Caco-2 (cell line): ENCODE data around the gene FRMD4B. TPM values are rescaled to one million over a fixed set of nuclear protein-coding genes. Genes with fewer than 3 reads are reported as not detected.

ENCODE experiments used
- BruUV-seq: library from RNA; stranded (reverse); fragments of 400-500 nt; replicated peaks from 2 replicates; lab custom pipeline; 2021; lab: Mats Ljungman, UMichigan
- CTCF ChIA-PET: fragments of 300-600 bp; sonication (Branson Sonifier 250); formaldehyde crosslinking; loops from one replicate; lab custom pipeline; 2022; ENCODE audit warnings: antibody characterized with exemption; lab: Charles Lee
- POLR2A ChIA-PET: fragments of 300-600 bp; sonication (Branson Sonifier 250); formaldehyde crosslinking; loops from one replicate; lab custom pipeline; 2022; ENCODE audit warnings: antibody characterized with exemption; lab: Charles Lee
- DNase-seq, 2 experiments: peaks; one replicate each; pipeline versions ENCODE4 v3.0.0 to v3.0.0-alpha.2; 2020 to 2022
- H3K27me3 ChIP-seq: replicated peaks from 2 replicates; pipeline ENCODE4 v1.6.0; 2011; ENCODE audit warnings: low read length; ENCODE audit not compliant: control insufficient read depth, insufficient read depth
- H3K36me3 ChIP-seq: 2 replicates; pipeline ENCODE4 v1.5.1; 2011; ENCODE audit warnings: low read length; ENCODE audit not compliant: control insufficient read depth, insufficient read depth
- H3K4me1 ChIP-seq: fragments of 250-450 bp; sonication (Bioruptor Pico); 2 replicates; pipeline ENCODE4 v1.5.1; 2020; ENCODE audit warnings: mild to moderate bottlenecking
- H3K4me3 ChIP-seq: 2 replicates; pipeline ENCODE4 v1.5.1; 2011; ENCODE audit warnings: low read depth, mild to moderate bottlenecking, control low read depth, low read length
- H3K9me3 ChIP-seq: fragments of 250-450 bp; sonication (Bioruptor Pico); 2 replicates; pipeline ENCODE4 v1.5.1; 2020; ENCODE audit warnings: mild to moderate bottlenecking, moderate library complexity
- H3K27ac Mint-ChIP-seq: one replicate; pipeline ENCODE4 v1.8.0; 2022; ENCODE audit warnings: mixed read lengths; ENCODE audit not compliant: unreplicated experiment
- H3K27me3 Mint-ChIP-seq: one replicate; pipeline ENCODE4 v1.8.0; 2022; ENCODE audit warnings: mixed read lengths; ENCODE audit not compliant: insufficient read depth, unreplicated experiment
- H3K36me3 Mint-ChIP-seq: one replicate; pipeline ENCODE4 v1.8.0; 2022; ENCODE audit warnings: mild to moderate bottlenecking, mixed read lengths; ENCODE audit not compliant: insufficient read depth, unreplicated experiment
- H3K4me1 Mint-ChIP-seq: one replicate; pipeline ENCODE4 v1.8.0; 2022; ENCODE audit warnings: low read depth, mixed read lengths; ENCODE audit not compliant: unreplicated experiment
- H3K4me3 Mint-ChIP-seq: one replicate; pipeline ENCODE4 v1.8.0; 2022; ENCODE audit warnings: mild to moderate bottlenecking, moderate library complexity, mixed read lengths; ENCODE audit not compliant: unreplicated experiment
- H3K9me3 Mint-ChIP-seq: one replicate; pipeline ENCODE4 v1.8.0; 2022; ENCODE audit warnings: mixed read lengths; ENCODE audit not compliant: unreplicated experiment
- CTCF ChIP-seq, 2 experiments: fragments of 200-600 bp in 1 of 2; IDR thresholded peaks; 1 replicate in 1 of 2; 2 replicates in 1 of 2; pipeline versions ENCODE4 v1.5.1 to v1.8.0; 2011 to 2022; ENCODE audit warnings: antibody characterized with exemption in 1 of 2, control low read depth in 1 of 2, inconsistent platforms in 1 of 2, low read depth in 1 of 2, low read length in 1 of 2, mild to moderate bottlenecking in 1 of 2, moderate library complexity in 1 of 2; ENCODE audit not compliant: insufficient read depth in 1 of 2, severe bottlenecking in 1 of 2, unreplicated experiment in 1 of 2
- intact Hi-C: fragments of 100-400 bp; cut with micrococcal nuclease; formaldehyde crosslinking; loops from one replicate; pipeline ENCODE4 v1.10.0; 2022; ENCODE audit not compliant: unreplicated experiment
- total RNA-seq: library from RNA; stranded (reverse); gene quantifications from 2 replicates; pipeline ENCODE4 v1.2.3, GENCODE V29; 2022

FRMD4B gene
- total RNA-seq, 1 experiment from 2014 or later: 47.5 TPM

- no TSS peak for BruUV-seq
- TF ChIP-seq CTCF (IDR thresholded peaks at IDR 0.05; ENCODE audit: insufficient read depth in 1 of 2, low read depth in 1 of 2, low read length in 1 of 2, severe bottlenecking in 1 of 2, unreplicated experiment in 1 of 2): no peak
- Mint-ChIP-seq H3K36me3 (peaks cover 5% of the 10 kb centered on the region), H3K9me3 (no peaks in the 10 kb centered on the region), H3K4me3 (no peak overlapping the region), H3K27ac (no peak overlapping the region), H3K27me3 (no peaks in the 10 kb centered on the region), H3K4me1 (peaks cover 32% of the 10 kb centered on the region)
- POLR2A ChIA-PET: no interaction called here
- Histone ChIP-seq H3K9me3 (peaks cover 18% of the 10 kb centered on the region), H3K4me3 (no peak overlapping the region), H3K4me1 (peaks cover 42% of the 10 kb centered on the region), H3K27me3 (no peaks in the 10 kb centered on the region), H3K36me3 (no peaks in the 10 kb centered on the region)
- CTCF ChIA-PET: no interaction called here
- DNase-seq: no peak
- intact Hi-C loops: no loop called here
Observed at GRCh38 chr3:69259125-69259524, 126.8 kb downstream of the FRMD4B start.

- Histone ChIP-seq H3K27me3 (no peaks in the 10 kb centered on the region), H3K36me3 (no peaks in the 10 kb centered on the region), H3K9me3 (peaks cover 13% of the 10 kb centered on the region), H3K4me3 (no peak overlapping the region), H3K4me1 (peaks cover 63% of the 10 kb centered on the region)
- TF ChIP-seq CTCF (IDR thresholded peaks at IDR 0.05; ENCODE audit: insufficient read depth in 1 of 2, low read depth in 1 of 2, low read length in 1 of 2, severe bottlenecking in 1 of 2, unreplicated experiment in 1 of 2): no peak
- CTCF ChIA-PET: interaction anchor here (0.5 kb wide), 1 partner anchor 1998 kb away, joined by 3 read pairs; no protein-coding TSS in a partner anchor
- Mint-ChIP-seq H3K36me3 (peaks cover 9% of the 10 kb centered on the region), H3K27ac (peak overlapping the region; percentile 50), H3K27me3 (no peaks in the 10 kb centered on the region), H3K9me3 (no peaks in the 10 kb centered on the region), H3K4me1 (peaks cover 48% of the 10 kb centered on the region), H3K4me3 (peak overlapping the region; percentile 11)
- DNase-seq: peak; percentile 72 to 78
- POLR2A ChIA-PET: no interaction called here
- BruUV-seq: no TSS peak
- intact Hi-C loops: no loop called here
Observed at GRCh38 chr3:69255928-69256327, 130.0 kb downstream of the FRMD4B start.

GRCh38 chr3:69254351-69254750, 131.5 kb downstream of the FRMD4B start:
- Histone ChIP-seq H3K36me3 (no peaks in the 10 kb centered on the region), H3K4me1 (peaks cover 66% of the 10 kb centered on the region), H3K4me3 (no peak overlapping the region), H3K9me3 (no peaks in the 10 kb centered on the region), H3K27me3 (no peaks in the 10 kb centered on the region)
- no TSS peak for BruUV-seq
- CTCF ChIA-PET: no interaction called here
- Mint-ChIP-seq H3K4me1 (peaks cover 55% of the 10 kb centered on the region), H3K4me3 (no peak overlapping the region), H3K36me3 (peaks cover 19% of the 10 kb centered on the region), H3K9me3 (no peaks in the 10 kb centered on the region), H3K27me3 (no peaks in the 10 kb centered on the region), H3K27ac (peak overlapping the region; percentile 12)
- POLR2A ChIA-PET: no interaction called here
- no peak for DNase-seq
- TF ChIP-seq CTCF (IDR thresholded peaks at IDR 0.05; ENCODE audit: insufficient read depth in 1 of 2, low read depth in 1 of 2, low read length in 1 of 2, severe bottlenecking in 1 of 2, unreplicated experiment in 1 of 2): no peak
- intact Hi-C loops: no loop called here
